ENCODE data around the gene NEDD1.

NEDD1 gene
- 48.6 to 65.2 (median 55.1) reads per million in 4 experiments for total RNA-seq

- peak; percentile 72 for DNase-seq
These were observed at the start of gene NEDD1 for GRCh38 chr12:96906849-96907670. NEDD1 (plus strand) TSS chr12:96907257; CDS start chr12:96909760, 2,503 bp downstream.

GRCh38 chr12:96858162-96858561 is 48.9 kb upstream of the NEDD1 start:
- DNase-seq: no peak

GRCh38 chr12:96861656-96862055 is 45.4 kb upstream of the NEDD1 start:
- DNase-seq: no peak

- no peak for DNase-seq
These were observed 44.7 kb upstream of the NEDD1 start for GRCh38 chr12:96862326-96862725.

- no peak for DNase-seq
These were observed 42.7 kb upstream of the NEDD1 start for GRCh38 chr12:96864335-96864734.

GRCh38 chr12:96866801-96867590 is 40.1 kb upstream of the NEDD1 start:
- DNase-seq: no peak

- no peak for DNase-seq
These were observed 36.1 kb upstream of the NEDD1 start for GRCh38 chr12:96870946-96871345.

GRCh38 chr12:96872961-96873360 is 34.1 kb upstream of the NEDD1 start:
- no peak for DNase-seq

GRCh38 chr12:96874211-96874610 is 32.8 kb upstream of the NEDD1 start:
- no peak for DNase-seq

GRCh38 chr12:96876966-96877365 is 30.1 kb upstream of the NEDD1 start:
- DNase-seq: no peak

- no peak for DNase-seq
These were observed 28.4 kb upstream of the NEDD1 start for GRCh38 chr12:96878704-96879103.

- DNase-seq: no peak
These were observed 27.8 kb upstream of the NEDD1 start for GRCh38 chr12:96879301-96879700.

GRCh38 chr12:96880220-96880619 is 26.8 kb upstream of the NEDD1 start:
- DNase-seq: no peak

GRCh38 chr12:96881608-96882007 is 25.4 kb upstream of the NEDD1 start:
- no peak for DNase-seq

- DNase-seq: no peak
These were observed 24.2 kb upstream of the NEDD1 start for GRCh38 chr12:96882862-96883261.

- DNase-seq: no peak
These were observed 23.5 kb upstream of the NEDD1 start for GRCh38 chr12:96883571-96883970.

GRCh38 chr12:96886998-96887677 is 19.9 kb upstream of the NEDD1 start:
- DNase-seq: no peak

- no peak for DNase-seq
These were observed 17.7 kb upstream of the NEDD1 start for GRCh38 chr12:96889273-96889933.

GRCh38 chr12:96890331-96890730 is 16.7 kb upstream of the NEDD1 start:
- no peak for DNase-seq

- DNase-seq: no peak
These were observed 15.0 kb upstream of the NEDD1 start for GRCh38 chr12:96892104-96892503.

- no peak for DNase-seq
These were observed 9.6 kb upstream of the NEDD1 start for GRCh38 chr12:96897421-96897820.

GRCh38 chr12:96901175-96901574 is 5.9 kb upstream of the NEDD1 start:
- DNase-seq: no peak

GRCh38 chr12:96902076-96902475 is 5.0 kb upstream of the NEDD1 start:
- DNase-seq: no peak
